Measurements from ENCODE around the gene CLSTN2. TPM values are rescaled to one million over a fixed set of nuclear protein-coding genes. Genes with fewer than 3 reads are reported as not detected.
A peak's percentile ranks its signal among the peaks of the same experiment; 100 is the strongest.

Gene CLSTN2
- total RNA-seq (2021; fragmentation: NEBNext Ultra II Directional; extraction: Animal tissue kit (Norgen Biotek cat#: 25700)) (0.31 and 0.52 TPM in 2 replicates), polyA plus RNA-seq (2011; rRNA removed) (0.31 and 0.39 TPM in 2 replicates), polyA minus RNA-seq (2011; rRNA and poly(A)+ RNA removed) (1.0 and 4.4 TPM in 2 replicates)
- 0.31 TPM for polyA plus RNA-seq (2011; cell fraction: cytosol; rRNA removed)
- polyA plus RNA-seq (2011; cell fraction: nucleus; rRNA removed), result 1.4 TPM
- polyA plus RNA-seq (2012, experiment 1 of 2), result 0.33 to 0.77 TPM (median 0.40 TPM) in 4 replicates
- polyA plus RNA-seq (2012, experiment 2 of 2), result 0.09 TPM
- polyA plus RNA-seq (2013, experiment 1 of 2), result 0.28 TPM
- 0.26 TPM for polyA plus RNA-seq (2013, experiment 2 of 2)
- 0.37 TPM for polyA minus RNA-seq (2011; cell fraction: cytosol; rRNA and poly(A)+ RNA removed)
- polyA minus RNA-seq (2011; cell fraction: nucleus; rRNA and poly(A)+ RNA removed), result 1.9 TPM
- long read RNA-seq, experiment 1, partial matches to known transcripts, result 0 of 1 reads
- long read RNA-seq, experiment 1, other reads (novel, unspliced or antisense), result 1 of 1 reads
- long read RNA-seq, experiment 2, result 0 reads

DNA sequence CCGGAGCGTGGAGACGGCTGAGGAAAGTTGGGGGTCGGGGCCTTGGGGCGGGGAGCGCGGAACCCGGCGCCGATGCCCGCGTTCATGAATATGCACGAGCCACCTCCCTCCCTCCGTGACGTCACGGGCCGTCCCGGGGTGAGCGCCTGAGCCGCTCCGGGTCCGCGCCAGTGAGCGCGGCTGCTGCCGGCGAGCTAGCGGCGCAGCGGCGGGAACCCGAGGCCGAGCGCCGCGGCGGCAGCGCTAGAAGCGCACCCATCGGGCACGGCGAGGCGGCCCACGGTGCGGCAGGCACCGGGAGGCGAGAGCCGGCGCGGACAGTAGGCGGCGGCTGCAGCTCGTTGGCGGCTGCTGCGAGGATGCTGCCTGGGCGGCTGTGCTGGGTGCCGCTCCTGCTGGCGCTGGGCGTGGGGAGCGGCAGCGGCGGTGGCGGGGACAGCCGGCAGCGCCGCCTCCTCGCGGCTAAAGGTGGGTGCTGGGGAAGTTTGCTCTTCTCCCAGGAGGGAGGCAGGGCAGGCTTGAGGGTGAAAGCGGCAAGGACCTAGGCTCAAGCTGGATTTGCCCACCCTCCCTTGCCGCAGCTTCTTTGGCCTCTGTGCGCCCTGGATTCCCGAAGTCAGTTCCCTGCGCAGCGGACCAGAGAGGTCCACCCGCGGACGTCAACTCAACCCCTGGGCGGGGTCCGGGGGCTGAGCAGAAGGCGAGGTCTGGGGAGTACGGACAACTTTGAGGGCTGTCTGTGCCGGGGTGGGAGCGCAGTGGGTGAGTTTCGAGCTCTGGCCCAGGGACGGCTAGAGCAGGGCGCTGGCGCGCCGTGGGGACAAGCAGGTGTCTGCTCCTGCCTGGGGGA, at the start of gene CLSTN2:
Gene CLSTN2 (plus strand): TSS at position 170 of the 850 bp plus-strand sequence.
- no peak within 1 kb of the TSS for H3K4ac ChIP-seq (replicated peaks; ENCODE audit: insufficient read length, low read depth, low read length)
- DNase-seq (ENCODE audit: low read depth in 1 of 2, low spot score in 2 of 2) (no peak), FAIRE-seq (no peak)
- H3K27ac ChIP-seq (ENCODE audit: low read depth, low read length), result no peak within 1 kb of the TSS
- H3K14ac ChIP-seq (ENCODE audit: insufficient read length), result no peak within 1 kb of the TSS
- no peak within 1 kb of the TSS for H2BK15ac ChIP-seq (ENCODE audit: low read length)
- peaks cover 14 to 30% (median 24%) of the 10 kb centered on the region in 4 experiments for H3K27me3 ChIP-seq (replicated peaks in 1 of 4; ENCODE audit: control insufficient read depth in 3 of 4, extremely low read depth in 1 of 4, insufficient read depth in 3 of 4, low read length in 3 of 4)
- peaks cover 11% of the 10 kb centered on the region; the same call in 1 of the 2 replicates for H3K23me2 ChIP-seq (ENCODE audit: low read depth, low read length)
- no peak within 1 kb of the TSS for H2BK12ac ChIP-seq (ENCODE audit: low read depth, low read length)
- peak within 1 kb of the TSS; percentile 49 to 83 (median 56) for H3K4me3 ChIP-seq (ENCODE audit: extremely low read depth in 1 of 4, insufficient read depth in 2 of 4, low read depth in 3 of 4, low read length in 4 of 4)
- H4K5ac ChIP-seq (ENCODE audit: insufficient read length, low read depth, low read length), result no peak within 1 kb of the TSS
- peaks cover 0 to 4% of the 10 kb centered on the region in 2 experiments for H4K20me1 ChIP-seq (replicated peaks in 1 of 2; ENCODE audit: control insufficient read depth in 1 of 2, insufficient read depth in 2 of 2, low read length in 2 of 2)
- CTCF ChIA-PET (ENCODE audit: partially characterized antibody), result interaction anchor here (0.7 to 5.7 kb wide), 21 partner anchors 9 to 570 kb away, joined by 3 to 60 read pairs (median 4); no protein-coding TSS in a partner anchor
- peaks cover 3 to 7% (median 5%) of the 10 kb centered on the region in 4 experiments; a peak in 5 of 7 replicates for H3K4me1 ChIP-seq (replicated peaks in 1 of 4; ENCODE audit: control insufficient read depth in 3 of 4, insufficient read depth in 4 of 4, low read length in 3 of 4)
- no peak within 1 kb of the TSS for H2BK120ac ChIP-seq (replicated peaks; ENCODE audit: low read depth, low read length)
- no peaks in the 10 kb centered on the region for H3K79me1 ChIP-seq (ENCODE audit: low read depth, low read length)
- no peak within 1 kb of the TSS for H3K23ac ChIP-seq (ENCODE audit: insufficient read length)
- H3K56ac ChIP-seq (replicated peaks; ENCODE audit: insufficient read length, low read depth, low read length), result no peak within 1 kb of the TSS
- H3K9me3 ChIP-seq (ENCODE audit: insufficient read depth in 2 of 2, low read depth in 1 of 2, low read length in 1 of 2), result no peaks in the 10 kb centered on the region
- 2% methylated on average over 48 of the region's 89 CpGs; no CpG with 5 or more reads in 1 of the 2 experiments for WGBS, 2 experiments (ENCODE audit: extremely low coverage in 1 of 2, insufficient coverage in 1 of 2, insufficient read length in 1 of 2, insufficient replicate concordance in 2 of 2, low coverage in 1 of 2, low lambda C conversion rate in 2 of 2, missing lambda C conversion rate in 1 of 2)
- H4K91ac ChIP-seq (replicated peaks; ENCODE audit: insufficient read length, low read length), result no peak within 1 kb of the TSS
- H3K36me3 ChIP-seq (ENCODE audit: control insufficient read depth in 2 of 4, insufficient read depth in 4 of 4, low read length in 3 of 4), result no peaks in the 10 kb centered on the region
- H3K9ac ChIP-seq (replicated peaks in 1 of 4; ENCODE audit: extremely low read depth in 1 of 4, low read depth in 3 of 4, low read length in 3 of 4), result no peak within 1 kb of the TSS
- no peak within 1 kb of the TSS for H2BK5ac ChIP-seq (ENCODE audit: low read depth, low read length)
- H2BK20ac ChIP-seq (ENCODE audit: low read length), result no peak within 1 kb of the TSS
- POLR2A ChIA-PET (ENCODE audit: partially characterized antibody), result no interaction called here
- no peaks in the 10 kb centered on the region for H3K79me2 ChIP-seq (ENCODE audit: control insufficient read depth in 1 of 2, insufficient read depth in 2 of 2, low read length in 2 of 2)
- peak within 1 kb of the TSS; percentile 7; the same call in 1 of the 2 replicates for H4K8ac ChIP-seq (ENCODE audit: extremely low read depth, insufficient read depth, low read length)
- H2AFZ ChIP-seq (ENCODE audit: low read length), result no peak within 1 kb of the TSS; the same call in 1 of the 2 replicates
- H2AK5ac ChIP-seq (ENCODE audit: low read depth, low read length), result no peak within 1 kb of the TSS
- H3K4me2 ChIP-seq (ENCODE audit: insufficient read depth in 1 of 2, low read depth in 2 of 2, low read length in 2 of 2), result peak within 1 kb of the TSS; percentile 68 to 99
- no peak within 1 kb of the TSS; the same call in 1 of the 2 replicates for H3K18ac ChIP-seq (ENCODE audit: extremely low read depth, low read length)
- no peak for TF ChIP-seq SP1 (IDR thresholded peaks at IDR 0.05; ENCODE audit: low read depth, low read length)
- TF ChIP-seq ASH2L (IDR thresholded peaks at IDR 0.05; ENCODE audit: low read length), result no peak
- TF ChIP-seq, protein P1, sequence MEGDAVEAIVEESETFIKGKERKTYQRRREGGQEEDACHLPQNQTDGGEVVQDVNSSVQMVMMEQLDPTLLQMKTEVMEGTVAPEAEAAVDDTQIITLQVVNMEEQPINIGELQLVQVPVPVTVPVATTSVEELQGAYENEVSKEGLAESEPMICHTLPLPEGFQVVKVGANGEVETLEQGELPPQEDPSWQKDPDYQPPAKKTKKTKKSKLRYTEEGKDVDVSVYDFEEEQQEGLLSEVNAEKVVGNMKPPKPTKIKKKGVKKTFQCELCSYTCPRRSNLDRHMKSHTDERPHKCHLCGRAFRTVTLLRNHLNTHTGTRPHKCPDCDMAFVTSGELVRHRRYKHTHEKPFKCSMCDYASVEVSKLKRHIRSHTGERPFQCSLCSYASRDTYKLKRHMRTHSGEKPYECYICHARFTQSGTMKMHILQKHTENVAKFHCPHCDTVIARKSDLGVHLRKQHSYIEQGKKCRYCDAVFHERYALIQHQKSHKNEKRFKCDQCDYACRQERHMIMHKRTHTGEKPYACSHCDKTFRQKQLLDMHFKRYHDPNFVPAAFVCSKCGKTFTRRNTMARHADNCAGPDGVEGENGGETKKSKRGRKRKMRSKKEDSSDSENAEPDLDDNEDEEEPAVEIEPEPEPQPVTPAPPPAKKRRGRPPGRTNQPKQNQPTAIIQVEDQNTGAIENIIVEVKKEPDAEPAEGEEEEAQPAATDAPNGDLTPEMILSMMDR (IDR thresholded peaks at IDR 0.05; ENCODE audit: control extremely low read depth in 1 of 3, insufficient read depth in 1 of 3, low read depth in 1 of 3, low read length in 3 of 3), result 0 out of 4 replicates have a peak, but pooled peaks of 1 of the 3 experiments have one; percentile 0
- peak; percentile 32 for TF ChIP-seq RNF2 (IDR thresholded peaks at IDR 0.05; ENCODE audit: borderline replicate concordance, low read depth, low read length, missing control alignments, poor library complexity, severe bottlenecking)
- TF ChIP-seq TAF1 (IDR thresholded peaks at IDR 0.05; ENCODE audit: low read depth, low read length), result peak; percentile 37; the same call in 1 of the 2 replicates
- no peak for TF ChIP-seq FOSL1 (IDR thresholded peaks at IDR 0.05; ENCODE audit: insufficient read depth, low read depth, low read length)

All from H1 (cell line).